ENCODE data around the gene CIDEB.
A peak's percentile ranks its signal among the peaks of the same experiment; 100 is the strongest.
"Not testable (repeated sequence)": the region's sequence is repeated elsewhere in the genome, so short reads cannot be mapped to it uniquely, and the experiment has no call there.

Gene CIDEB

DNA sequence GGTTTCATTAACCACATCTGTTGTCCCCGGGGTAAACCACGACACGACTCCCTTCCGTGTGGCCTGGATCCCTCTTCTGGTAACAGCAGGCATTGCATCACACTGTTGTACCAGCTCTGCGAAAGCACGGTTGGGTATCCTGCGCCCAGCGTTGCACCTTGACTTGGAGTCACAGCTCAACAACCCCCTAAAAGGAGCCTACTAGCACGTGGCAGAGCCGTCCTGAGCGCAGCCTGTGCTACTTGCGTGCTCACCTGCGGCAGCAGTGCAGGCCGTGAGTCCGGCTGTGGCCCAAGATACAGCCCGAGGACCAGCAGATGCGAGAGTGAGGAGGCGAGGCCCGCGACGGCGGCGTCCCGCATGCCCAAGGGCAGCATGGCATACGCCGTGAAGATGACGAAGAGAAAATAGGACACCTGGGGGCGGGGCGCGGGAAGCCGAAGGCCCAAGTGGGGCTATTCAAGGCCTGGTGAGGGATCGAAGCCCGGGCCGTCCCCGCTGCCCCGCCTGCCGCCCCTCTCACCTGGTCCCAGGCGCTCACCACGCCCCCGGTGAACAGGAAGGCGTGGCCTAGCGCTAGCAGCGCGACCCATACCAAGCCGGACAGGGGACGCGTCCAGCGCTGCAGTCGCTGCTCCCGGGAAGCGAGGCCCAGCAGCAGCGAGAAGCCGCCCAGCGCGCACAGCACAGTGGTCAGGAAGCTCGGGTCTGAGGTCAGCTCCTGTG lies 24.7 kb upstream of the CIDEB start:
- DNase-seq = peak; percentile 92

DNA sequence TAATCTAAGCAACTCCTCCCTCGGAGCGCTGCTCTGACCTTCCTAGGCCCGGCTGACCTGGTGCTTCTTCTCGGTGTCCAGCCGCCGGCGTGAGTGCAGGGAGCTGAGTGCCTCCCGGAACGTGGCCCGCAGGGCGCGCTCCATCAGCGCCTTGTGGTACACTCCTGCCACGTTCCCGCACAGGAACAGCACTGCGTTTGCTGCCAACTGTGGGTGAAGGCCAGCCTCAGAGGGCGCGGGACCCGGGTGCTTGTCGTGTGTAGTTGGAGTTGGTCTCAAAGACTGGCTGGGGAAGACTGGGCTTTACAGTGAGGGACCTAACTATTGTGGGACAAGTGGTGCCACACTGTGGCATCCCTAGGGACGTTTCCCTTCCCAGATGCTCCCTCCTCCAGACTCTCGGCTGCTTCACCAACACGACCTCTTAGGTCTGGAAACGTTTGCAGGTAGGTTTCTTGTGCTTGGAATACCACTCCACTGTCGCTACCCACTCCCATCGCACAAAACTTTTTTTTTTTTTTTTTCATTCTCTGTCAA lies 24.0 kb upstream of the CIDEB start:
- no peak for DNase-seq

DNA sequence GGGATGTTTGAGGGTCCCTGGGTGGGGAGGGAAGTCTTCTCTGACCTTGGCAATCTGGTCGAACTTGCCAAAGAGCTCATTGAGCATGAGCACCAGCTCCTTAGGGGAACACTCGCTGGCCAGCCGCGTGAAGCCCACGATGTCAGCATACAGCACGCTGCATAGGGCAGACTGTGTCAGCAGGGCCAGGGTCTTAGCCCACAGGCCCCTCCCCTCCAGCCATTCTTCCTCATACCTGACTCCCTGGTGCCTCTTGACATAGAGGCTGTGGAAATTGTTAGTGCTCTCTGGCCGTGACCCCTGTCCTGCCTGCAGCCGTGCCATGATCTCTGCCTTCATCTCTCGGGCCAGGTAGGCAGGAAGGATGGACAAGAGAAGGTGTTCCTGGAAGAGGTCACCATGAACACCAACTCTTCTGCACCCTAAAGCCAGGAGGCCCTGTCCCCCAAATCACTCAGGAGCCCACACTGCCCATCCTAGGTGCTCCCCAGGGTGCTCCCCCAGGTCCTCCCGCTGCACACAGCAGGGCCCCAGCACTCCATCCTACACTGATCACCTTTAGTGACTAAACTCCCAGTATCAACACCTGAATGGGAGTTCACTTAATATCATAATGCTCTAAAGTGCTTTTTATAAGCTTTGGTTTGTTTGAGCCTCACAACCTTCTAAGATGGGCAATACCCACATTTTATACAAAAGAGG lies 23.3 kb upstream of the CIDEB start:
- no peak for DNase-seq

DNA sequence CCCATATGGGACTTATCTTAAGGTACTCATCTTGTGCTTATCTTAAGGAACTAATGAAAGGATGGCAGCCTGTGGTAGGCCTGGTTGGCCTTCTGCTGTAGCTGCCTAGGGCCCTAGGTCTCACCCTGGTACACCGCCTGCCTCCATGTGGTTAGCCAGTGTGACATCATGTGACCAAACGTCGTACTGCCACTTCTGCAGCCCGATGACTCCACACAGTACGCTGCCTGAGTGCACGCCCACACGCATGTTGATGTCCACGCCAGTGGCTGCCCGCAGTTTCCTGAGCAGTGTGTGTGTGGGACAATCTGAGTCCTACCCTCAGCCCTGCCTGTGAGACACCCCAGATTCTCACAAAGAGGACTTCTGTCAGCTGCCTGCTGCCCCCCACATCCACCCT lies 22.0 kb upstream of the CIDEB start:
- peak; percentile 80 for DNase-seq

DNA sequence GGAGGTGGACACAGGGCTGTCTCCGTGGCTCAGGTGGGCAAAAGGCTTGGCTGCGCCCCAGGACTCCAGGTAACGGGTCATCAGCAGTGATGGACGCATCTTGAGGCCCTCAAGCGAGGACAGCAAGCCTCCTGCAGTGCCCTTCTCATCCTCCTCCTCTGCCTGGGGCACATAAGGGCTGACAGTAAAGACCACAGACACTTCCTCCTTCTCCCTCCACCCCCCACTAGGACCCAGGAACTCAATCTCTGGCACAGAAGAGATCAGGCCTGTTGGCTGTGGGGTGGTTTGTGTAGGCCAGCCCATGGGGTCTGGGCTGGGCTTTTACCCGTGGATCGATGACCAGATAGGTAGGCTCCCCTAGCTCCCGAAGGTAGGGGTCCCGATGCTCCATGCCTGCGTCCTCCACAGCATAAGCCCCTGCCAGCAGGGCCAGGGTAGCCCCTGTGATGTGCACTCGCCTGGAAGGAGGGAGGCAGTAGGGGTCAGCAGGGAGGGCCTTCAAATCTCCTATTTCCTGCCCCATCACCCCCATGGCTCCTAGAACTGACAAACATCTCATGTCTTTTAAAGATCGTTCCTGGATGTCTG lies 21.4 kb upstream of the CIDEB start:
- no peak for DNase-seq

DNA sequence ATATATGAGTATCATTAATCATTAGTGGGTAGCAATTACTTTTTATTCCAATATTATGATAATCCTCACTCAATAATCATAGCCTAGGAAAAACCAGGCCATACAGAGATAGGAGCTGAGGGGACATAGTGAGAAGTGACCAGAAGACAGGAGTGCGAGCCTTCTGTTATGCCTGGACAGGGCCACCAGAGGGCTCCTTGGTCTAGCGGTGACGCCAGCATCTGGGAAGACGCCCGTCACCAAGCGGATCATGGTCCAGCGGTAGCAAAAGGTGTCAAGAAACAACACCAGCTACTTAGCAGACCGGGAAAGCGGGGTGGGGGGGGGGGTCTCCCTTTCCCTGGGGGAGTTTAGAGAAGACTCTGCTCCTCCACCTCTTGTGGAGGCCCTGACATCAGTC lies 20.1 kb upstream of the CIDEB start:
- not testable (repeated sequence) for DNase-seq

DNA sequence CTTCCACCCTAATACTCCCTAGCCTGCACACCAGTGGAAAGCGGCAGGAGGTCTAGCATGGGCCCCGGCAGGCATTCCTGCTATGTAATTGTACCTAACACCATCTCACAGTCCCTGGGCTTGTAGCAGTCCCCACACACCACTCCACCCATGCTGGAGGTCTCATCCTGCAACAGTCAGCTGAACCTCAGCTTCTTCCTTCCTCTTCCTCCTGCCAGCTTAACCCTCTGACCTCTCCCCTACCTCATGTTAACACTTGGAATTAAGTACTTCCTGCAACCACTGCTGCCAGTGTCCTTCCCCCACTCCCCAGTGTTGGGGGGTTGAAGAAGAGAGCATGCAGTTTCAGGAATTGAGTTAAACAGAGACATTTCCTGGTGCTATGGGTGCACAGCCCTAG lies 19.5 kb upstream of the CIDEB start:
- DNase-seq = no peak

DNA sequence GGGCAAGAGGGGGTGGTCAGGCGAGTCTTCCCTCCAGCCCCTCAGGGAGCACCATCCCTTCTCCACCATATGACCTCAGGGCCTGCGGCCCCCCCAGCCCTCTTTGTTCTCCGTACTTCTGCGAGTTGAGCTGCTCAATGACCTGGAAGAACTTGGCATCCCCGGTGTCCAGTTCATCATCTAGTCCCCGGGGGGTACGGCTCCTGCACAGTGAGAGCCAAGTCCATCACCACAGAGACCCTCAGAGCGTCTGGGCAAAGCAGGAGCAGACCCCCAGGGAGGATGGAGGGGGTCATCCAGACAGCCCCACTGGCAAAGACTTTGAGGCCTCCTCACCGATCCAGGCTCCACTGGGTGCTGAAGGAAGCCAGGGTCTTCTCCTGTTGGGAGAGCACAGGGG lies 18.2 kb upstream of the CIDEB start:
- no peak for DNase-seq

DNA sequence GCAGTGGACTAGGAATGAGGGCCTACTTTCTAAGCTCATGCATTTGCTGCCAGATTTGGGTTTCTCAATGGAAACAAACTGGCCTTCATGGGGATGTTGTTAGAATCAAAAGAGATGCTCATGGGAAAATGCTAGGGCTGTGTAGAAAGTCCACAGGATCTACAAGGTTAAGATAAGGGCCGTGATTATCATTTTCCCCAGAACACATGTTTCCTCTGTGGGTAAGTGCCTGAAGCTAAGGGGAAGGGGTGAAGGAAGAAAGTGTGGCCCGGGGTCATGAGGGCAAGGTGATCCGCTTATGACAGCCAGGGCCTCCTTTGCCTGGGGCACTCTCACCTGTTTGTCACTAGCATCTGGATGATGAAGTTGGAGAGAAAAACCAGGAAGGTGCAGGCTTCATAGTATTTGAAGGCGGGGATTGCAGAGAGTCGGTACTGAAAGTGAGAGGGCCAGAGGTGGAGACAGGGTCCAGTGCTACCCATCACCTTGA lies 17.3 kb upstream of the CIDEB start:
- no peak for DNase-seq

DNA sequence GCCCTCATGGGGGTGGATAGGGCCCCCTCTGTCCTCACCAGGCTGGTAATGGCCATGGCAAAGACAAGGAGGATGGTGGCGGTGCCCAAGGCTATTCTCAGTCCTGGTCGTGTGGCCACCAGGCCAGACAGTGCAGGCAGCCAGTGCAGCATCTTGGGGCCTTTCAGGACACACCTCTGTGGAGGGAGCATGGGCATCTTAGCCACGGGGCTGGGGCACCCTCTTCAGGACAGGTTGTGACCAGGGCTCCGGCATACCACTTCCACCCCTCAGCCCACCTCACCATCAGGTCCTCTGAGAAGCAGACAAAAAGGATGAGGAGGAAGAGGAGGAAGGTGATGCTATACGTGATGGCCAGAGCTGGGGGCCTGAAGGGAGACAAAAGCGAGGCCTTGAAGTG lies 16.2 kb upstream of the CIDEB start:
- no peak for DNase-seq

DNA sequence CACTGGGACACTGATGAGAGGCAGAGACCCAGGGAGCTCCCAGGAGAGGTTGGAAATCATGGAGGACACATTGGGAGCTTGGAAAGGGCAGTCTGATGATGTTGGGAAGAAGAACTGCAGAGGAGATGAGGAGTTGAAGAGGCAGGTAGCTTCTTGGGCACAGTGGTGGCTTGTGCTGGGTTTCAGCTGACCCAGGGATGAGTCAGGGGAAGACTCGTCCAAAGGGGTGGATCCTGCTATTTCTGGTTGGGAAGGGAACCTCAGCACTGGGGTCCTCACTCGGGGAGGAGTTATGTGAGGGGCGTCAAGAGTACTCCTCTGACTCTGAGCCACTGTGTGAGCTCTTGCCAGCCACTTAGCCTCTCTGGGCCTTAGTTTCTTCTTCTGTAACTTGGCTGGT lies 15.6 kb upstream of the CIDEB start:
- DNase-seq = no peak

DNA sequence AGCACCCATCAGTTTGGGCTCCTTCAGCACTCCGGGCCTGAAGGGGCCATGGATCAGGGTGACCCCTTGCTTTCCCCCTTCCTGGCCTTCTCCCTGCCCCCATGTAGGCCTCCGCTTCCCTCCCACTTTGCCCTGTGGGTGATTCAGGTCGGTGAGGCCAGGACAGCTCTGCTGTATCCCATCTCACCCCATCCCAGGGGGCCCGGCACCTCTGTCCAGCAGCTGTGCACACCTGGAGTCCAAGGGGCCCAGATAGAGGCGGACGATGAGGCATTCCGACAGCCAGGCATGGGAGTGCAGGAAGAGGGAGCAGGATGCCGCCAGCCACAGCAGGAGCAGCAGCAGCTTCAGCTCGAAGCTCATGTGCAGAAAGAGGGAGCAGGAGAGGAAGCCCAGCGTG lies 14.9 kb upstream of the CIDEB start:
- DNase-seq = no peak

DNA sequence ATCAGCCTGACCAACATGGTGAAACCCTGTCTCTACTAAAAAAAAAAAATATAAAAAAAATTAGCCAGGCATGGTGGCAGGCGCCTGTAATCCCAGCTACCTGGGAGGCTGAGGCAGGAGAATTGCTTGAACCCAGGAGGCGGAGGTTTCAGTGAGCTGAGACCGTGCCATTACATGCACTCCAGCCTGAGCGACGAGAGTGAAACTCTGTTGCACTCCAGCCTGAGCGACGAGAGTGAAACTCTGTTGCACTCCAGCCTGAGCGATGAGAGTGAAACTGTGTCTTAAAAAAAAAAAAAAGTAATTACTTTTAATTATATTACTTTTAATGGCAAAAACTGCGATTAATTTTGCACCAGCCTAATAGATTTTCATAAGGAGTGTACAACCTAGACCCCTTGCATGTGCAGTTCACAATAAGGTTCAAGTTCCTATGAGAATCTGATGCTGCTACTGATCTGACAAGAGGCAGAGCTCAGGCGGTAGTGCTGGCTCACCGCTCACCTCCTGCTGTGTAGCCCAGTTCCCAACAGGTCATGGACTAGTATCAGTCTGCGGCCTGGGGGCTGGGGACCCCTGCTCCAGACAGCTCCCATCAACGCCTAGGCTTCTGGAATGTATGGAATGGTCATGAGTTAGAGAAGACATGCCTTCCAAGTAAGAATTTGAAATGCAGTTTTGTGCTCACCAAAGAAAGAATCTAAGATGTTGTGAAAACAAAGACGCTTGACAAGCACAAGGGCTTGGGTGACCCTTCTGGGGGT lies 13.6 kb upstream of the CIDEB start:
- DNase-seq = no peak

DNA sequence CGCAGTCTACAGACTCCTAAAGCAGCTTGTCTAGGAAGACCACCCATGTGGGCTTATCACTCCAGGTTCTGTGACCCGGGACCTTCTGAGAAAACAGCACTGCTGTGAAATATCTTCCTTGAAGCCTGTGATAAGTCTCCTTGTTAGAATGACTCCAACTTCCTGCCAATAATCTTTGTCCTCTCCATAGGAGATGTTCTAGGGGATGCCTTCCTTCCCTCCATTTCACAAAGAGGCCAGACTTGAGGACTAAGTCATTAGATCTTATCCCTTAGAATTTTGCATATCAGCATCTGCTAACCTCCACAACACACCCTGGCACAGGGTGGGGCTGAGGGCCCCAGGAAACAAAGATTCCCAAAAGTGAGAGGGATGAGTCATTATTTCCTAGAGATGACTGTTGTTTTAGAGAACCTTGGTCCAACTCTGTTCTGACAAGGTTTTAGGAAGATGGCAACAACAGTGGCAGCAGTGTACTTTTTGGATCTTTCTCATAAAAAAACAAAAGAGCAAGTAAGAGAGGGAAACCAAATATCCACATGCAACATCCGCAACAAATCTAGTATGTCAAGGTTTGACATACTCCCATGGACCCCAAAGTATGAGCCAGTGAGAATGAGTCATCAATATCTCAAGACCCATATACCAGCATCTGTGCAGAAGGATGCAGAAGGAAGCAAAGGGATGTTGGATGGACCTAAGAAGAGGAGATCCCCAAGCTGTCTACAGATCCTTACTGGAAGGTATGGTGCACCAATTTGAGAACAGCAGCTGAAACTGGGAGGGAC lies 9.6 kb upstream of the CIDEB start:
- DNase-seq = no peak

DNA sequence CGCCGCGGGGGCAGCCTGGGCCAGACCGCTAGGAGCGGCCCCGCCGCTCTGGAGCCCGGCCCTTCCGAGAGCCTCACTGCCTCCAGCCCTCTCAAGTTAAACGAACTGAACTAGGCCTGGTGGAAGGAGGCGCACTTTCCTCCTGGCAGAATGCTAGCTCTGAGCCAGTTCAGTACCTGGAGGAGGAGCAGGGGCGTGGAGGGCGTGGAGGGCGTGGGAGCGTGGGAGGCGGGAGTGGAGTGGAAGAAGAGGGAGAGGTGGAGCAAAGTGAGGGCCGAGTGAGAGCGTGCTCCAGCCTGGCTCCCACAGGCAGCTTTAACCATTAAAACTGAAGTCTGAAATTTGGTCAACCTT lies 8.8 kb upstream of the CIDEB start:
- DNase-seq = no peak

DNA sequence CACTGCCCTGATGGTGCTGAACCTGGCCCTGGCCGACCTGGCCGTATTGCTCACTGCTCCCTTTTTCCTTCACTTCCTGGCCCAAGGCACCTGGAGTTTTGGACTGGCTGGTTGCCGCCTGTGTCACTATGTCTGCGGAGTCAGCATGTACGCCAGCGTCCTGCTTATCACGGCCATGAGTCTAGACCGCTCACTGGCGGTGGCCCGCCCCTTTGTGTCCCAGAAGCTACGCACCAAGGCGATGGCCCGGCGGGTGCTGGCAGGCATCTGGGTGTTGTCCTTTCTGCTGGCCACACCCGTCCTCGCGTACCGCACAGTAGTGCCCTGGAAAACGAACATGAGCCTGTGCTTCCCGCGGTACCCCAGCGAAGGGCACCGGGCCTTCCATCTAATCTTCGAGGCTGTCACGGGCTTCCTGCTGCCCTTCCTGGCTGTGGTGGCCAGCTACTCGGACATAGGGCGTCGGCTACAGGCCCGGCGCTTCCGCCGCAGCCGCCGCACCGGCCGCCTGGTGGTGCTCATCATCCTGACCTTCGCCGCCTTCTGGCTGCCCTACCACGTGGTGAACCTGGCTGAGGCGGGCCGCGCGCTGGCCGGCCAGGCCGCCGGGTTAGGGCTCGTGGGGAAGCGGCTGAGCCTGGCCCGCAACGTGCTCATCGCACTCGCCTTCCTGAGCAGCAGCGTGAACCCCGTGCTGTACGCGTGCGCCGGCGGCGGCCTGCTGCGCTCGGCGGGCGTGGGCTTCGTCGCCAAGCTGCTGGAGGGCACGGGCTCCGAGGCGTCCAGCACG lies 8.2 kb upstream of the CIDEB start:
- no peak for DNase-seq

DNA sequence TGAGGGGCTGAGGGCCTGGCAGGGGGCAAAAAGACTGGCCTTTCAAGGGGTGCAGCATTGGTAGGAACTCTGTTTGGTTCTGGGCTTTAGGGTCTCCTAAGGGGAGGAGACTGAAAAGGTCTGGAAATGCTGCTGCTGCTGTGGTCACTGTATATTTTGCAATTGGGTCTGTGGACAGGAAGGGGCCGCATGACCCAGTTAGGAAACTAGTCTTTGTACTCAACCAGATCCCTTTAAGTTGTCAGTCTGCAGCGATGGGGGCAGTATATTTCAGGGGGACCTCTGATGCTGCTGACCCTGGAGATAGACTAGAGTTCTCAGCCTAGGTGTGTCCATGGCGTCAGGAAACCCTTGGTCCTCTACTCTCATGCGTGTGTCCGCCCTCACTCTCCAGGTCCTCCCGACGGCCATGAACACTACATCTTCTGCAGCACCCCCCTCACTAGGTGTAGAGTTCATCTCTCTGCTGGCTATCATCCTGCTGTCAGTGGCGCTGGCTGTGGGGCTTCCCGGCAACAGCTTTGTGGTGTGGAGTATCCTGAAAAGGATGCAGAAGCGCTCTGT lies 7.5 kb upstream of the CIDEB start:
- DNase-seq = no peak

DNA sequence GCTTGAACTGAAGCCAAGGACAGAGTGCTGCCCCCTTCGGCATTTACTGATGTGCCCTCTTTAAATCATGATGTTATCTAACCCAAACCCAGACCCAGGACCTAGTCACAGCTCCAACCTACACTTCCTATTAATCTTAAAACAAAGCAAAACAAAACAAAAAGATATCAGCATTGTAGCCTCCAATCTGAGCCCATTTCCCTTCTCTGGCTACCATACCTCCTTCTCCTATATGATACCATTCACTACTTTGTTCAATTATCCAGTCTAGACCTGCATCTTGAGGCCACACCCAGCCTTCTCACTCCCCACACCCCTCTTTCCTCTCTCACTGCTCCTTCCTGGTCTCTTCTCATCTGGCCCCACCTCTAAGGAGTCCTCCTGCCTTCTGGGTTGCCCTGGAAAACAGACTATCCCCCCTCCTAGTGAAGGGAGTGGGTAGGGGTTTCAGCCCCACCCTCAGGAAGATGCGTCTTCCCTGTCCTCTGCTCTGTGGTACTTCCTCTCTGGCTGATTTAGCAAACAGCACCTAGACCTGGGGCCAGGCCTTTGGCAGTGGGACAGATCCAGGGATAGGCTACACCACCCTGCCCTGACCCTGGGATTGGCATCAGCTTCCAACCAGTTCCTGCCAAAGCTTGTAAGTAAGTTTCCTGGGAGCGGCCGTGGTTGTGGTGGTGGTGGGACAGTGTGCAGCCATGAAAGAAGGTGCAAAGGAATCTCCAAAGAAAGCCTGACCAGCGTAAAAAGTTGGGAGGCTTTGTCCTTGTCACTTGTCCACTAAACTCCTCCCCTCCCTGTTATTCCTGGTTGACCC lies 6.8 kb upstream of the CIDEB start:
- DNase-seq = no peak

DNA sequence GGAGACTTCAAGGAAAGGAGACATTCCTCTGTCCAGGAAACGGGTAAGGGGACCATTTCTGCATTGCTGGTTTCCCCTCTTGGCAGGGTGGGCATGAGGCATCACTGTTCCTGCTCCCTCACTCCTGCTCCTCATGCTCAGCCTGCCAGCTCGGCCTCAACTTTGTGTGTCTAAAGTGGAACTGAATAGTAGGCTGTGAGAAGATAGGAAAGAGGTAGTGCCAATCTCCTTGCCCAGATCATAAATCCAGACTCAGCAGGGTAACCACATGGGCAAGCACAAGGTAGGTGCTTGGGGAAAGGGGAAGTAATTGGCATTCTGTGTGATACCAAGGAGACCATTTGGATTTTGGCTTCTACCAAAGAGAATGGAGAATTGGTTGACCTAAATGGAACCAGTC lies 6.1 kb upstream of the CIDEB start:
- no peak for DNase-seq

DNA sequence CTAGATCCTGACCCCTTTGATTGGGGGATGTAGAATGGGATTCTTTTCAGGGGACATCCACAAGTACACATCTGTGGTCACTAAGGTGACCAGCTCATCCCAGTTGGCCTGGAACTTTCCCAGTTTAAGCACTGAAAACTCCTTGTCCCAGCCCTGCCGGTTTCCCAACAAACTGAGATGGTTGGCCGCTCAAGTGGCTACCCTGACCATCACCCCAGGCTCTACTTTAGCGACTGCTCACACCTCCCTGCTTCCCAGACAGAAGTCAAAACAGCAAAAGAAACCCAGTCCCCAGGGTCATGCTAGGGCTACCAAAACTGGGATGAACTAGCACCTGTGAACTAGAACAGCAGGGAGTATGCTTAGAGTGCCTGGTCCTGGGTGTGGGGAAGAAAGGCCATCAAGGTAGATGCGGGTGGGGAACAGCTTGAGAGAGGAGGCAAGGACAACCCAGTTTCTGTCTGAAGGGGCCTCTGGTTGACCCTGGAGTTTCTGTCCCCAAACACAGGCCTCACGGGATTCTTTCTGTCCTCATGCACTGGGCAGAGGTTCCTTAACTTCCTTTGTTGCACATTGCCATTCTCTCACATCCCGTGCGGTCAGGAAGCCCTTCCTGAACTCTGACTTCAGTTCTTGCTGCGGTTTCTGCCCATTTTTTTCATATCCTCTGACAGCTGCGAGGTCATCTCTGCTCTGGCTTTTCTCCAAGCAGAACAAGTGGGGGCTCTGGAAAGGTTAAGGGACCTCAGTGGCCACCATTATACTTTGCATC lies 5.1 kb upstream of the CIDEB start:
- peak; percentile 72 for DNase-seq
